ENCODE measurements around the gene COL24A1. TPM values are rescaled to one million over a fixed set of nuclear protein-coding genes. Genes with fewer than 3 reads are reported as not detected.
"Not testable (repeated sequence)": the region's sequence is repeated elsewhere in the genome, so short reads cannot be mapped to it uniquely, and the experiment has no call there.

COL24A1 gene
- total RNA-seq, 2 donors from 2014 or later, result 1.4 to 1.5 TPM

GRCh38 chr1:86104606-86105532 is 51.7 kb downstream of the COL24A1 start:
- no peak for DNase-seq
- no peak for ATAC-seq
- intact Hi-C loops (cut with DNase I), result no loop called here

- intact Hi-C loops (cut with DNase I), result no loop called here
- ATAC-seq (no peak), DNase-seq (no peak)
These were observed 55.0 kb downstream of the COL24A1 start for GRCh38 chr1:86101616-86102015.

DNA sequence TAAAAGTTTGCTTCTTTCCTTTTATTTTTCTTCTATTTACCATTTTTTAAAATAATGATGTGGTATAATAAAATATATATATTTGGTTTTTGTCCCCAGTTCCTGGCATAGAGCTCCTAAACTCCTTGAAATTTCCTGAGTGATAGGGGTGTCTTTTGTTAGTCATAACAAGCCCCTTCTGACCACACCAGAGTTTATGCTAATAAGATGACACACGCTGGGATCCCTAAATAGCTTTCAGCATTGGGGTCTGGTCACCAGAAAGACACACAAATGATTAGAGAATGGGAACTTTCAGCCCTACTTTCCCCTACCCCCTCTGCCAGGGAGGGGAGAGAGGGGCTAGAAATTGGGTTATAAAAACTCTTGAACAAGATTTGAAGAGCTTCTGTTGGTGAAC is 56.2 kb downstream of the COL24A1 start:
- DNase-seq (no peak), ATAC-seq (no peak)
- intact Hi-C loops (cut with DNase I), result no loop called here

DNA sequence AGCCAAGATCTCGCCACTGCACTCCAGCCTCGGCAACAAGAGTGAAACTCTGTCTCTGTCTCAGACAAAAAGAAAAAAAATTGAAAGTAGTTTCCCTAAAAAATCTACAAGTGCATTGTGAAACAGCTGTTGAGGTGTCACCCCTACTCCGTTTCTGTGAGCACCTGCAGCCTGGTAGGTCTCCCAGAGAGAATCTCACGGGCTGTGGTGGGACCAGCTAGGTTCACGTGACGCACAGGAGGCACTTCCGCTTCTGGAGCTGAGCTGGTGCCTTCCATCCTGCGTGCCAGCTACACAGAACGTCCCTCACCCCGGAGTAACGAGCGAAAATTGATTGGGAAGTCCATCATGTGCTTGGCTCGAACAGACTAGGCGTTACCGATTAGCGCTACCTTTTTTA is 66.8 kb downstream of the COL24A1 start:
- ATAC-seq (no peak), DNase-seq (no peak)
- intact Hi-C loops (cut with DNase I), result no loop called here

GRCh38 chr1:86085741-86086409 is 70.7 kb downstream of the COL24A1 start:
- ATAC-seq (no peak), DNase-seq (no peak)
- intact Hi-C loops (cut with DNase I), result no loop called here

GRCh38 chr1:86084998-86085397 is 71.6 kb downstream of the COL24A1 start:
- intact Hi-C loops (cut with DNase I), result no loop called here
- DNase-seq, result no peak
- ATAC-seq, result no peak

DNA sequence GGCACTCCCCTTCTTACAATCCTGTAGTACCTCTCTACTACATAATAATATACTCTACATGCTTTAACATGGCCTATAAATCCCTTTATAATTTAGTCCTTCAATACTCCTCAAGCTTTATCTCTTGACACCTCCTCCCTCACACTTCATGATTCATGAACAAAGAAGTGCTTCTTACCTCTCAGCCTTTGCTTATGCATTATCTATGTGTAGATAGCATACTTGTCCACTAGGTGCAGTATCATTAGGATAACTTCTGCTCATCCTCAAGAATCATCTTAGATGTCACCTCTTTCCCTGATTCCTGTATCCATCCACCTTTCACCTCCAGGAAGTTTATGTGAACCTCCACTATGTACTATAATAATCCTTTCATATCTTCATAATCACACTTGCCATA is 74.4 kb downstream of the COL24A1 start:
- no peak for DNase-seq
- ATAC-seq, result no peak
- intact Hi-C loops (cut with DNase I), result no loop called here

DNA sequence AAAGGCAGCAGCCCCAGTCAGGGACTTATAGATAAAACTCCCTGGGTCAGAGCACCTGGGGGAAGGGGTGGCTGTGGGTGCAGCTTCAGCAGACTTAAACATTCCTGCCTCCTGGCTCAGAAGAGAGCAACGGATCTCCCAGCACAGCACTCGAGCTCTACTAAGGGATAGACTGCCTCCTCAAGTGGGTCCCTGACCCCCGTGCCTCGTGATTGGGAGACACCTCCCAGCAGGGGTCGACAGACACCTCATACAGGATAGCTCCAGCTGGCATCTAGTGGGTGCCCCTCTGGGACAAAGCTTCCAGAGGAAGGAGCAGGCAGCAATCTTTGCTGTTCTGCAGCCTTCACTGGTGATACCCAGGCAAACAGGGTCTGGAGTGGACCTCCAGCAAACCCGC is 84.1 kb downstream of the COL24A1 start:
- DNase-seq; ATAC-seq; intact Hi-C loops (cut with DNase I): not testable (repeated sequence)

DNA sequence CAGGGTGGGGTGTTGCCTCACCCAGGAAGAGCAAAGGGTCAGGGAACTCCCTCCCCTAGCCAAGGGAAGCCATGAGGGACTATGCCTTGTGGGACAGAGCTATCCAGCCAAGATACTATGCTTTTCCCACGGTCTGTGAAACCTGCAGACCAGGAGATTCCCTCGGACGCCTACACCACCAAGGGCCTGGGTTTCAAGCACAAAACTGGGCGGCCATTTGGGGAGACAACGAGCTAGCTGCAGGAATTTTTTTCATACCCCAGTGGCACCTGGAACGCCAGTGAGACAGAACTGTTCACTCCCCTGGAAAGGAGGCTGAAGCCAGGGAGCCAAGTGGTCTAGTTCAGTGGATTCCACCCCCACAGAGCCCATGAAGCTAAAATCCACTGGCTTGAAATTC is 84.7 kb downstream of the COL24A1 start:
- DNase-seq; intact Hi-C loops (cut with DNase I); ATAC-seq: not testable (repeated sequence)

- no peak for ATAC-seq
- DNase-seq, result no peak
- intact Hi-C loops (cut with DNase I), result no loop called here
These were observed 86.8 kb downstream of the COL24A1 start for GRCh38 chr1:86069757-86070145.

- no peak for DNase-seq
- intact Hi-C loops (cut with DNase I), result no loop called here
- peak in 1 of 2 donors; percentile 66 for ATAC-seq
These were observed 87.5 kb downstream of the COL24A1 start for GRCh38 chr1:86068841-86069756.

DNA sequence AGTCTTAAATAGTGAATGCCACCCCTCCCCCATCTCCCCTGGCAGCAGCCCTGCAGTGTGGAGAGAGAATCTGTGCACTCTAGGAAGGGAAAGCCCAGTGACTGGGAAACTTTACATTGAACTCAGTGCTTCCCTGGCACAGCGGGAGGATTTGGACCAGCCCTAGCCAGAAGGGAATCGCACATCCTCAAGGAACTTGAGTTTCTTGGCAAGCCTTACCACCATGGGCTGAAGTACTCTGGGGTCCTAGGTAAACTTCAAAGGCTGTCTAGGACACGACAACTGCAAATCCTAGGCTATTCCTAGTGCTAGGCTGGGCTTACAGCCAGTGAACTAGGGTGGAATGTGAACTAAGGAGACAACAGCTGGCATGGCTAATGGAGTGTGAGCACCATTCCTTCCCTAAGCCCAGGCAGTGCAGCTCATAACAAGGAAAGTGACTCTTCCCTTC is 88.3 kb downstream of the COL24A1 start:
- intact Hi-C loops (cut with DNase I), result no loop called here
- ATAC-seq (peak in 1 of 2 donors; percentile 49), DNase-seq (no peak)

DNA sequence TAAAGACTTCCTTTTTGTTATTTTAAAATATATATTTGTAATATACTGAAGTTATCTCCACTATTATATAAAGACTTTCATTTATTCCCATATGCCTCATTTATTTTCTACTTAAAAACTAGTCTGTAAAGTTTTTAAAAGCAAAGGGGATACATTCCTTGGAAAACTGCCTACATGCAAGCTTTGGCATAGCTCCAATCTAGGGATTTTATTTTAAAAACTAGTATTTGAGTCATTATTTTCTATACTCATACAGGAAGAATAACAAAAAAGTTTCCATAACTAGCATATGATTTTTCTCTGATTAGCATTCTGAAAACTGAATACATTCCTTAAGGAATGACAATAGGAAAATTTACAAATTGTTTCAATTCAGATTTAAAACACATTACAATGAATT is 88.9 kb downstream of the COL24A1 start:
- intact Hi-C loops (cut with DNase I), result no loop called here
- ATAC-seq, result no peak
- DNase-seq, result no peak

- ATAC-seq, result no peak
- intact Hi-C loops (cut with DNase I), result no loop called here
- DNase-seq, result no peak
These were observed 91.7 kb downstream of the COL24A1 start for GRCh38 chr1:86064899-86065298.

GRCh38 chr1:86063721-86064120 is 92.9 kb downstream of the COL24A1 start:
- no peak for ATAC-seq
- DNase-seq, result no peak
- intact Hi-C loops (cut with DNase I), result no loop called here

DNA sequence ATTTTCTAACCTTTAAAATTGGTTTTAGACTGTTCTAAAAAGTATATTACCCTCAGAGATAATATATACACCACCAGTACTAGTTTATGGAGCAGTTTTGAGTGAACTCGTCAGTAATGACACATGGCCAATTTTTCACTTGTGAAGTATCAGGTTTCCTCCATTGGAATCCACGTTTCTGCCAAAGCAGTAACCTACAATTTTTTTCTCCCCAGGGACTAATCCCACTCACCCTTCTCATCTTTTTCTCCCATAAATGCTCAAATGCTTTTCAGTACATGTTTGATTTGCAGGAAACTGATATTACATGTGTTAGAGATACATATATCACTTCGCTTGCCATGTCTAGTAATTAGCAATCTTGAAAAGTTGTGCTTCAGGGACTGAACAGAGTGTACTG is 94.1 kb downstream of the COL24A1 start:
- intact Hi-C loops (cut with DNase I), result no loop called here
- ATAC-seq (no peak), DNase-seq (no peak)

DNA sequence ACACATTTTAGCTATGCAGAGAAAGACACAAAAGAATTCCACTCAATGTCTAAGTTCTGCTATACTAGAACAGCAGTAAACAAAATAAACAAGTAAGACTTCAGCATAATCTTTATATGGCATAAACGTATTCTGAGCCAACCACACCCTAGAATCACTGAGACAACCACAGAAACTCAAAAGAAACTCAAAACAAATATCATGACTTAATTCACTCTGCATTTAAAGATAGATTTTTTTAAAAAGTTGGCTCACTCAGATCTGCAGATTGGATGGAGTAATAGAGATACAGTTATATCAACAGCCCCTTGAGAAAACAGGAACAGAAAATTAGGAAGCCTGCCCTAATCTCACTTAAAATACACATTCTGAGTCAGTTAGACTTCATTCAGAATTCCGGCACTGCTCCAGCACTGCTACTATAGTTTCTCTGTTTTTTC is 95.0 kb downstream of the COL24A1 start:
- intact Hi-C loops (cut with DNase I), result no loop called here
- DNase-seq (no peak), ATAC-seq (peak in 1 of 2 donors; percentile 68)

DNA sequence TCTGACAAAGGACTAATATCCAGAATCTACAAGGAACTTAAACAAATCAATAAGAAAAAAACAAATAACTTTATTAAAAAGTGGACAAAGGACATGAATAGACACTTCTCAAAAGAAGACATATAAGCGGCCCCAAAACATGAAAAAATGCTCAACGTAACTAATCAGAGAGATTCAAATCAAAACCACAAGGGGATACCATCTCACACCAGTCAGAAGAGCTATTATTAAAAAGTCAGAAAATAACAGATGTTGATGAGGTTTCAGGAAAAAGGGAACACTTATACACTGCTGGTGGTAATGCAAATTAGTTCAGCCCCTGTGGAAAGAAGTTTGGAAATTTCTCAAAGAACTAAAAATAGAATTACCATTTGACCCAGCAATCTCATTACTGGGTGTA is 102.2 kb downstream of the COL24A1 start:
- ATAC-seq (no peak), DNase-seq (no peak)
- intact Hi-C loops (cut with DNase I), result no loop called here

DNA sequence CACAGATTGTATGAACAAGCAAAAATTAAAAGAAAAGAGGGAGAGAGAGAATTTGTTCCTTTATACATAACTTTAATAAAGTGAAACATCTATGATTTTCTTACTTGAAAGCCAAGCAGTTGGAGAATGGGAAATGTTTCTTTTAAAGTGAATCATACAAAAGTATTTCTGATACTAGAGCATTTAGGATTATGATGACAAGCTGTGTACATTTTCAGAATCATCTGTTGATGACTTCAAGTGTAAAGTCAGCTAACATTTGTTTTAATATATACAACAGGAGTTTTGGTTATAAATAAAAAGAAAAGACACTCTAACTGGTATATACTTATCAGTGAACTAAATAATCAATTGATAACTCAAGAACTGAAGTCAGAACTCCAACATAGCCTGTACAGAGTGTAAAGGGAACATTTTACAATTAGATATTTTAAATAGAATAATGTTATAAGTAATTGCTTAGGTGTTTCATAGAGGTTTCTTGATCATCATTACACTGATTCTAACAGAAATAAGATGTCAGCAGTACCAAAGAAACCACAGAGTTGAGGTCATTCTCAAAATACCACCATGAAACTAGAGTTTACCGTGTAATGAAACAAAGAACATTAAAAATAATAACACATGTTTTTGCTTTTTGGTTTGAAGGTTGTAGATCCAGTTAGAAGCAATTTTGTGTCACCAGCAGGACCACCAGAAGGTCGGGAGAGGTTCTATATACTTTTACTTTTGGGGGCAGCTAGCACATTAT is 103.4 kb downstream of the COL24A1 start:
- ATAC-seq, result no peak

More for the DNA sequence above, 103.4 kb downstream of the COL24A1 start:
- intact Hi-C loops (cut with DNase I), result no loop called here
- no peak for DNase-seq

Measured in left cardiac atrium (tissue), 4 donors.